ENCODE results near the gene DCT. TPM values are rescaled to one million over a fixed set of nuclear protein-coding genes. Genes with fewer than 3 reads are reported as not detected.

DCT gene
- total RNA-seq, 1 donor from 2014 or later: not detected

GRCh38 chr13:94478913-94479312 lies 569 bp downstream of the DCT start:
- H3K27me3 ChIP-seq (ENCODE audit: control insufficient read depth, insufficient read depth, low read length): no peaks in the 10 kb centered on the region
- FAIRE-seq (no peak), DNase-seq (ENCODE audit: low read depth) (no peak)
- no peak overlapping the region for H3K4me3 ChIP-seq (ENCODE audit: low read depth, low read length)
- H3K36me3 ChIP-seq (ENCODE audit: control insufficient read depth, insufficient read depth, low read length): no peaks in the 10 kb centered on the region
- no peak for TF ChIP-seq CTCF (IDR thresholded peaks at IDR 0.05; ENCODE audit: insufficient read depth, low read length, severe bottlenecking)

GRCh38 chr13:94470126-94470525 lies 9.4 kb downstream of the DCT start:
- H3K36me3 ChIP-seq (ENCODE audit: control insufficient read depth, insufficient read depth, low read length): no peaks in the 10 kb centered on the region
- TF ChIP-seq CTCF (IDR thresholded peaks at IDR 0.05; ENCODE audit: insufficient read depth, low read length, severe bottlenecking): no peak
- H3K4me3 ChIP-seq (ENCODE audit: low read depth, low read length): no peak overlapping the region
- FAIRE-seq (no peak), DNase-seq (ENCODE audit: low read depth) (no peak)
- no peaks in the 10 kb centered on the region for H3K27me3 ChIP-seq (ENCODE audit: control insufficient read depth, insufficient read depth, low read length)

- FAIRE-seq (no peak), DNase-seq (ENCODE audit: low read depth) (no peak)
- no peak for TF ChIP-seq CTCF (IDR thresholded peaks at IDR 0.05; ENCODE audit: insufficient read depth, low read length, severe bottlenecking)
- no peak overlapping the region for H3K4me3 ChIP-seq (ENCODE audit: low read depth, low read length)
- no peaks in the 10 kb centered on the region for H3K36me3 ChIP-seq (ENCODE audit: control insufficient read depth, insufficient read depth, low read length)
- no peaks in the 10 kb centered on the region for H3K27me3 ChIP-seq (ENCODE audit: control insufficient read depth, insufficient read depth, low read length)
Observed at GRCh38 chr13:94464771-94465170, 14.7 kb downstream of the DCT start.

GRCh38 chr13:94462670-94463069 lies 16.8 kb downstream of the DCT start:
- TF ChIP-seq CTCF (IDR thresholded peaks at IDR 0.05; ENCODE audit: insufficient read depth, low read length, severe bottlenecking): no peak

GRCh38 chr13:94459116-94459515 lies 20.4 kb downstream of the DCT start:
- no peaks in the 10 kb centered on the region for H3K27me3 ChIP-seq (ENCODE audit: control insufficient read depth, insufficient read depth, low read length)

More at GRCh38 chr13:94462670-94463069, 16.8 kb downstream of the DCT start:
- FAIRE-seq (no peak), DNase-seq (ENCODE audit: low read depth) (no peak)
- Histone ChIP-seq H3K4me3 (ENCODE audit: low read depth, low read length) (no peak overlapping the region), H3K27me3 (ENCODE audit: control insufficient read depth, insufficient read depth, low read length) (no peaks in the 10 kb centered on the region), H3K36me3 (ENCODE audit: control insufficient read depth, insufficient read depth, low read length) (no peaks in the 10 kb centered on the region)

More at GRCh38 chr13:94459116-94459515, 20.4 kb downstream of the DCT start:
- H3K36me3 ChIP-seq (ENCODE audit: control insufficient read depth, insufficient read depth, low read length): no peaks in the 10 kb centered on the region
- FAIRE-seq: no peak
- H3K4me3 ChIP-seq (ENCODE audit: low read depth, low read length): no peak overlapping the region
- no peak for TF ChIP-seq CTCF (IDR thresholded peaks at IDR 0.05; ENCODE audit: insufficient read depth, low read length, severe bottlenecking)
- no peak for DNase-seq (ENCODE audit: low read depth)
